ENCODE data around the gene DCUN1D3. TPM values are rescaled to one million over a fixed set of nuclear protein-coding genes. Genes with fewer than 3 reads are reported as not detected.

DCUN1D3 gene
- total RNA-seq, 1 experiment from 2014 or later: 16.1 TPM

DNA sequence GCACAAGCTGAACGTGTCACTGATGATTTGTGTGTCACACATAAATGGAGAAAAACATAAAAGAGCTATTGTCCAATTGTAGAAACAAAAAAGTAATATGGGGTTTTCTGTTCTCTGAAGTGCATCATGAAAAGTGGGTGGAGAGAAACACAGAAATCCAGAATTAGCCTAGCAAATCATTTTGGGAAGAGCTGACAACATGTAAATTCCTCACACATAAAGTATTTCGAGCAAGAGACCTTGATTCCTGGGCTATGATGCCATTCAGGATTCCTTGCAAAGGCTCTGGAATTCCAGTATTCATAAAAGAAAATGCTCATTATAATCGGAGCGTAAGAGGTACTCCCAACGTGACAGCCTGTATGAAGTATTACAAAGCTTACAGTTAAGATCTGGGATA, 1.1 kb downstream of the DCUN1D3 start:
- Mint-ChIP-seq H3K27ac (peak overlapping the region in 2 of 3 experiments; percentile 5 to 26; a peak in 2 of 7 replicates), H3K27me3 (ENCODE audit: low read depth) (no peaks in the 10 kb centered on the region), H3K4me3 (peak overlapping the region; percentile 75 to 96), H3K36me3 (ENCODE audit: insufficient read depth in 1 of 3, low read depth in 3 of 3) (peaks cover 3 to 26% (median 18%) of the 10 kb centered on the region in 3 experiments; a peak in 6 of 7 replicates), H3K9me3 (no peaks in the 10 kb centered on the region; a peak in 1 of 5 replicates), H3K4me1 (peaks cover 42 to 47% of the 10 kb centered on the region in 2 experiments)
- Histone ChIP-seq H2BK5ac (ENCODE audit: insufficient read length, low read length) (no peak overlapping the region), H2AFZ (ENCODE audit: low read length) (no peak overlapping the region), H3K27ac (ENCODE audit: insufficient read length, low read depth, low read length) (no peak overlapping the region), H2BK15ac (ENCODE audit: low read depth, low read length) (no peak overlapping the region), H4K91ac (ENCODE audit: insufficient read length, low read depth, low read length) (no peak overlapping the region), H2BK20ac (ENCODE audit: low read depth, low read length, poor library complexity, severe bottlenecking) (no peak overlapping the region), H3K4me1 (ENCODE audit: insufficient read depth, low read length) (no peaks in the 10 kb centered on the region), H3K23ac (ENCODE audit: insufficient read length, low read depth, low read length) (no peak overlapping the region), H3K79me2 (ENCODE audit: insufficient read depth, low read length) (peaks cover 17% of the 10 kb centered on the region; the same call in 1 of the 2 replicates), H3K56ac (ENCODE audit: insufficient read length, low read depth, low read length) (no peak overlapping the region), H4K5ac (ENCODE audit: insufficient read length, low read depth, low read length) (no peak overlapping the region), H4K20me1 (ENCODE audit: control insufficient read depth, insufficient read depth, insufficient read length) (no peaks in the 10 kb centered on the region), H2BK120ac (ENCODE audit: low read depth, low read length, poor library complexity, severe bottlenecking) (no peak overlapping the region), H4K8ac (replicated peaks; ENCODE audit: insufficient read length, low read depth, low read length) (no peak overlapping the region), H3K23me2 (ENCODE audit: insufficient read length, low read depth, low read length, poor library complexity, severe bottlenecking) (peaks cover 14% of the 10 kb centered on the region), H3K9ac (ENCODE audit: extremely low read depth, insufficient read length, low read length) (peak overlapping the region; percentile 23), H3K79me1 (ENCODE audit: insufficient read depth, low read depth, low read length, poor library complexity, severe bottlenecking) (peaks cover 5% of the 10 kb centered on the region), H3K27me3 (ENCODE audit: insufficient read depth, low read length) (no peaks in the 10 kb centered on the region), H3K4ac (ENCODE audit: low read depth, low read length) (no peak overlapping the region), H2AK5ac (ENCODE audit: insufficient read length, low read length) (no peak overlapping the region), H3K4me2 (ENCODE audit: insufficient read depth, insufficient read length, low read length) (peak overlapping the region; percentile 55), H3K18ac (ENCODE audit: insufficient read length, low read depth, low read length) (no peak overlapping the region), H3T11ph (ENCODE audit: low read length) (no peak overlapping the region), H3K14ac (ENCODE audit: insufficient read depth, low read length) (no peak overlapping the region), H2BK12ac (ENCODE audit: insufficient read length, low read depth, low read length) (no peak overlapping the region), H3K9me3 (ENCODE audit: control insufficient read depth, low read depth, low read length) (no peaks in the 10 kb centered on the region)
- TF ChIP-seq, protein P1, sequence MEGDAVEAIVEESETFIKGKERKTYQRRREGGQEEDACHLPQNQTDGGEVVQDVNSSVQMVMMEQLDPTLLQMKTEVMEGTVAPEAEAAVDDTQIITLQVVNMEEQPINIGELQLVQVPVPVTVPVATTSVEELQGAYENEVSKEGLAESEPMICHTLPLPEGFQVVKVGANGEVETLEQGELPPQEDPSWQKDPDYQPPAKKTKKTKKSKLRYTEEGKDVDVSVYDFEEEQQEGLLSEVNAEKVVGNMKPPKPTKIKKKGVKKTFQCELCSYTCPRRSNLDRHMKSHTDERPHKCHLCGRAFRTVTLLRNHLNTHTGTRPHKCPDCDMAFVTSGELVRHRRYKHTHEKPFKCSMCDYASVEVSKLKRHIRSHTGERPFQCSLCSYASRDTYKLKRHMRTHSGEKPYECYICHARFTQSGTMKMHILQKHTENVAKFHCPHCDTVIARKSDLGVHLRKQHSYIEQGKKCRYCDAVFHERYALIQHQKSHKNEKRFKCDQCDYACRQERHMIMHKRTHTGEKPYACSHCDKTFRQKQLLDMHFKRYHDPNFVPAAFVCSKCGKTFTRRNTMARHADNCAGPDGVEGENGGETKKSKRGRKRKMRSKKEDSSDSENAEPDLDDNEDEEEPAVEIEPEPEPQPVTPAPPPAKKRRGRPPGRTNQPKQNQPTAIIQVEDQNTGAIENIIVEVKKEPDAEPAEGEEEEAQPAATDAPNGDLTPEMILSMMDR (conservative IDR thresholded peaks at IDR 0.05): no peak
- no peak for DNase-seq
- WGBS (ENCODE audit: extremely low coverage, insufficient read length, low lambda C conversion rate): no CpG with 5 or more reads among the region's 5 CpGs
